Raji (cell line): ENCODE data around the gene FRMD1.

ENCODE experiments used
- POLR2A ChIP-seq: IDR thresholded peaks from 2 replicates; pipeline ENCODE4 v1.6.1; 2011; ENCODE audit warnings: low read depth, low read length, control low read depth; ENCODE audit not compliant: insufficient read depth

Gene FRMD1

DNA sequence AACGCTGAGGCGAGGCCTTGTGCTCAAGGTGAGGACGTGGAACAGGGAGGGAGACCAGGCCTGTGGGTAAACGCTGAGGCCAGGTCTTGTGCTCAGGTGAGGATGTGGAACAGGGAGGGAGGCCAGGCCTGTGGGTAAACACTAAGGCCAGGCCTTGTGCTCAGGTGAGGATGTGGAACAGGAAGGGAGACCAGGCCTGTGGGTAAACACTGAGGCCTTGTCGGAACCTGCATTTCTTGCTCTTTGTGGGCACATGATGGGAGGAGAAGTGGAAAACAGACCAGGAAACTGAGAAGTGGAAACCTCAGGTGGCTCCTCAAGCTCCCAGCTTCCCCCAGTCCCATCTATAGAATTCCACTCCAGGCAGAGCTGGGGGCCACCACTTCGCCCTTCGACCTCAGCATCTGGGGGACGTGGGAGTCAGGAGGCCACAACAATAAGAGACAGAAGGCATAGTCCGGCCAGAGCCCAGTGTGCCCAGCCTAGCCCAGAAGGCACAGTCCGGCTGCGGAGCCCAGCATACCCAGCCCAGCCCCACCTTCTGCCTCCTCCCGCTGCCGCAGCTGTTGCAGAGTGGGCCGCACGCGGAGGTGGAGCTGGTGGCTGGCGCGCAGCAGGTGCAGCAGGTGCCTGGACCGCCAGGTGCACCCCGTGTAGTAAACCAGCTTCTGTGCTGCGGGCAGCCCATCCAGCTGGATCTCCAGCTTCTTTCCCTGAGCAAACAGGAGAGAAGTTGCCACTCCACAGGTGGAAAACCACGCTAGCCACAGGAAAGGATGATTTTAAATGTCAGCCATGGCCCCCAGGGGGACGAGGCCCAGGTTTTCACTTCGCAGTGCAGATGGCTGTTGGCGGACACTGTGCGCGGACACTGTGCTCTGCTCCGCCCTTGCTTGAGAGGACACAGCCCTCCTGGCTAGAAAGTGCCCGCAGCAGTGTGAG lies 17.5 kb downstream of the FRMD1 start:
- TF ChIP-seq POLR2A: no peak

- no peak for TF ChIP-seq POLR2A
Measured at GRCh38 chr6:168060521-168060931, 18.5 kb downstream of the FRMD1 start.

GRCh38 chr6:168058691-168059551 lies 20.1 kb downstream of the FRMD1 start:
- TF ChIP-seq POLR2A: no peak

DNA sequence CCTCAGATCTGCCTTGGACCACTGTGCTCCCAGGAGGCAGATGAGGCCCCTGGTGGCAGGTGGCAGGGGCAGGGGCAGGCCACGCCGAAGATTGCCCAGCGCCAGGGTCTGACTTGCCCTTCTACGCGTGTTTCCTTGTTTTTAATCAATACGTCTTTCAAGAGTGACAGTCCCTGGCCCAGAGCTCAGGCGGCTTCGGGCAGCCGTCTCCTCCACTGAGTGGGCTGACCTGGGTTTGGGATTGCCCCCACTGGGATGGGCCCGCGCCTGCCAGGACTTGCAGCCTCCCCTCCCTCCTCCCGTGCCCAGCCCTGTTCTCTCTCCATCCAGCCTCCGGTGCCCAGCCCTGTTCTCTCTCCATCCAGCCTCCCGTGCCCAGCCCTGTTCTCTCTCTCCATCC lies 21.2 kb downstream of the FRMD1 start:
- no peak for TF ChIP-seq POLR2A

DNA sequence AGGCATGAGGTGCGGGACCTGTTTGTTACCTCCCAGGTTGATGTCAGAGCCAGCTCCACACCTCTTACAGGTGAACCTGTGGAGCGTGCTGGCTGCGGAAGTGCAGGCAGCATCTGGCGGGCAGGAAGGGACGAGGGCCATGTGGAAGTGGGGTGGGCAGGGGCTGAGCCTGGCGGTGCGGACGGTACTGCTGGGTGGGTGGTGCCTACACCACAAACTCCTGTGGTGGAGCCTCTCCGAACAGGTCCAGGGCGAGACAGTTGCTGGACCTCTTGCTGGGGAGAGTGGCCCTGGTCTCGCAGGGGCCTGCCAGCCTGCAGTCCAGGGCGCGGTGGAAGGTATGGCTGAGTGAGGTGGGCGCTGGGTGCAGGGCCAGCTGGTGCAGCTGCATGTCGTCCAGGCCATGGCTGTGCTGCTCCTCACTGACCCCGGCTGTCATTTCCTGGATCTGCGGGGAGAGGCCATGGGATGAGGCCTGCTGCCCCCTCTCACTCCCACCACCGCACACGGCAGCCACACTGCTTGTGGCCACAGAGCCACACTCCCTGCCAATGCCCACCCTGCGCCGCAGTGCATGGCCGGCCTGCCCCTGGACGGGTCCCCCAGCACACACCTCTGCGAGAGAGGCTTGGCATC lies 22.0 kb downstream of the FRMD1 start:
- no peak for TF ChIP-seq POLR2A

DNA sequence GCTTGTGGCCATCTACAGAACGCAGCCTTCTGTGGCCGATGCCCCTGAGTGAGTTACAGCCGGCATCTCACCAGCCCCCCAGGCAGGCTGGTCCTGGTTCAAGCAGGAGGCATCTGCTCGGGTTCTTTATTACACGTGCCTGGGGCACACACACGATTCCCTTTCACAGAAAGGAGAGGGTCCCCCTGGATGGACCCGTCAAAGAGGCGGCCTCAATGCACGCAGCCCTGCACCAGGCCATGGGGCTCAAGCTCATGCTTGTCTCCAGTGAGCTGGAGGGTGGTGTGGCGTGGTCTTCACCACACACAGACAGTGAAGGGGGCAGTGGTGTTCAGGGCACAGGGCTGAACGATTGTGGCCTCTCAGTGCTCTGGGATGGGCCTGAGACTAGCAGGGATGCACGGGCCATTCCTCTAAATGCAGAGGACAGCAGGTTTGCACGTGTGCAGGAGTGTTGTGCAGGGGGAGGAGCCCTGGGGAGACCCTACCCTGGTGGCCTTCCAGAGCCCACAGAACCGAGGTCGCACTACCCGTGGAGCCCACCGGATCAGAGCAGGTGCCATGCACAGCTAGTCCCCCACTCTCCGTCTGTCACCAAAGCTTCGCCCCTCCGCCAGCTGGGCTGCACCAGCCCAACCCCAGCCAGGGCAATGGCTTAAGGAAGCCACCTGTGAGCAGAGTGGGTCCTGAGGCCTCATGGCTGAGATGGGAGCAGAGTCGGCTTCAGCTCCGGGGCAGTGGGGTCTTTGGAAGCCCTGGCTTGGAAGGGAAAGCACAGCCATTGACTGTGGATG lies 23.1 kb downstream of the FRMD1 start:
- TF ChIP-seq POLR2A: no peak

- no peak for TF ChIP-seq POLR2A
Measured at GRCh38 chr6:168054765-168055560, 24.0 kb downstream of the FRMD1 start.

- TF ChIP-seq POLR2A: no peak
Measured at GRCh38 chr6:168053957-168054471, 25.0 kb downstream of the FRMD1 start.

- no peak for TF ChIP-seq POLR2A
Measured at GRCh38 chr6:168053086-168053956, 25.7 kb downstream of the FRMD1 start.

DNA sequence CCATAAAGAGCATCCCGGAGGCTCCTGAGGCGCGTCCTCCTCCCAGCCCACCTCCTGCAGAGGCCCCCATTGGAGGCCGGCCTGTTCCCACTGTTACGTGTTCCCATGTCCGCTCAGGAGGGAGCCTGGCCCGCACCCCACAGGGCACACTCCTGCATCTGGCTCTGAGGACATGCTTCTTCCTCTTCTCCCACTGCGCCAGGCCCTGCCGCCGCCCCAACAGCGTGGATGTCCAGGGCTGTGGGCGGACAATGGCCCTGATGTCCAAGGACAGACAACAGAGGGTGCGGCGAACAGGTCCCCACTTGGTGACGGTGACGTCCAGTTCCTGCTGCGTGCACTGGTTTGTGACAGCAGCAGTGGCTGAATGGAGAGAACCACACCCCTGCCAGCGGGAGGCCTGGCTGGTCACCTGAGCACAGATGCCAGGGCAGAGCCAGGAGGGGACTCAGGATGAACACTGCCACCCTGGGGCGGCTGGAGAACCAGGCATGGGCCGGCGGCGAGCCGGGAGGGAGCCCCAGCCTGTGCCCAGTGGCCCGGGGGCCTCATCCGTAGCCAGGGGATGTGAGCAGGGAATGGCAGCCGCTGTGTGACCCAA lies 26.6 kb downstream of the FRMD1 start:
- TF ChIP-seq POLR2A: no peak

GRCh38 chr6:168051648-168052047 lies 27.4 kb downstream of the FRMD1 start:
- TF ChIP-seq POLR2A: no peak

DNA sequence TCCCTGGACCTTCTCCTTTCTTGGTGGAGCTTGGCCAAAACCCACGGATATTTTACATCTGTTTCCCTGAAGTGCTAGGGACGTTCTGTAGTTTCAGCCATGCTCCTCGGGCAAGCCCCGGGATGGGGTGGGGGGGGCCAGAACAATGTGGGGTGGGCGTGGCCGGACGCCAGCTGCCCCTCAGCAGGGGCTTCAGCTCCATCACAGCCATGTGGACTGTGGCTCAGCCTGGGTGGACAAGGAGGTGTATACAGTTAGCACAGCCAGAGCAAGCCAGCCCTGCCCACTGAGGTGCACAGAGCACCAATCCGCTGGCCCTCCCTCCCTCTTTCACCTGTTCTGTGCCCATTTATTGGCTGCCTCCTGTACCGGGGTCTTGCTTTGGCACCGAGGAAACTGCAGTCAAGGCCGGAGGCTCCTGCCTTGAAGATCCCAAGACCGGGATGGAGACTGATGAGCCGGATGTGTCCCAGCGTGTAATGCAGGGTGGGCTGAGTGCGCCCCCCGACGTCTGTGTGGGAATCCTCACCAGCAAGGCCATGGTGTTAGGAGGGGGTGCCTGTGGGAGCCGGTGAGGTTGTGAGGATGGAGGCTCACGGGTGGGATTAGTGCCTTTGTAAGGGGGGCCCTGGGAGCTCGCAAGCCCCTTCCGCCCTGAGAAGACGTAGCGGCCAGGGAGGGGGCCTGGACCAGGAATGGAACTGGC lies 28.0 kb downstream of the FRMD1 start:
- TF ChIP-seq POLR2A: no peak
